Anterior cingulate cortex (tissue), 58 donors: ENCODE results near the gene ELAVL2.

ENCODE experiments used
- DNase-seq, 58 donors: peaks; one replicate each; lab custom pipeline; 2025; lab: John Stamatoyannopoulos, UW

The ELAVL2 gene

DNA sequence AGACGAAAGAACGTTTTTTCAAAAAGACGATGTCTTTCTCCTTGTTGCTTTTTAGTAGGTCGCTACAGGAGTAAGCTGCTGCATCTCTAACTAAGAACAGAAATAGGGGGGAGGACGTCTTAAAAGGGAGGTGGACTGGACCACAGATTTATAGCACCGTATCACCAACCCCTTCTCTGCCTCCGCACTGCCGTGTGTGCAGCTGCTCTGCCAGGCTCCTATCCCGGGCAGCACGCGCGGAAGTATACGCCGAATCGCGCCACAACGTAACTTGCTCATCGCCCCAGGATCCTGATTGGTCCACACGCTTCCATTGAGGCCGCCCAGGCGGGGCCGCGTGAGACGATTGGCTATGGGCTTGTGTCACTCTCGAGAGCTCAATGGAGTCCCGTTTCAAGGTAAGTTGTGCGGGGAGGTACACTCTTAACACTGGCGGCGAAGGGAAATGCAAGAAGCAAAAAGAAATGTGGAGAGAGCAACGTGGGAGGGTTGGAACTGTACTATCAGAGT lies at the start of gene ELAVL2:
ELAVL2 (minus strand) TSS at position 121 of the 510 bp plus-strand sequence. CDS start 64,006 bp downstream, outside the sequence.
- peak; percentile 31 to 99 (median 90) for DNase-seq

- no peak for DNase-seq
Measured at GRCh38 chr9:23858234-23858633, 32.2 kb upstream of the ELAVL2 start.

GRCh38 chr9:23855873-23856604 lies 30.0 kb upstream of the ELAVL2 start:
- no peak for DNase-seq

DNA sequence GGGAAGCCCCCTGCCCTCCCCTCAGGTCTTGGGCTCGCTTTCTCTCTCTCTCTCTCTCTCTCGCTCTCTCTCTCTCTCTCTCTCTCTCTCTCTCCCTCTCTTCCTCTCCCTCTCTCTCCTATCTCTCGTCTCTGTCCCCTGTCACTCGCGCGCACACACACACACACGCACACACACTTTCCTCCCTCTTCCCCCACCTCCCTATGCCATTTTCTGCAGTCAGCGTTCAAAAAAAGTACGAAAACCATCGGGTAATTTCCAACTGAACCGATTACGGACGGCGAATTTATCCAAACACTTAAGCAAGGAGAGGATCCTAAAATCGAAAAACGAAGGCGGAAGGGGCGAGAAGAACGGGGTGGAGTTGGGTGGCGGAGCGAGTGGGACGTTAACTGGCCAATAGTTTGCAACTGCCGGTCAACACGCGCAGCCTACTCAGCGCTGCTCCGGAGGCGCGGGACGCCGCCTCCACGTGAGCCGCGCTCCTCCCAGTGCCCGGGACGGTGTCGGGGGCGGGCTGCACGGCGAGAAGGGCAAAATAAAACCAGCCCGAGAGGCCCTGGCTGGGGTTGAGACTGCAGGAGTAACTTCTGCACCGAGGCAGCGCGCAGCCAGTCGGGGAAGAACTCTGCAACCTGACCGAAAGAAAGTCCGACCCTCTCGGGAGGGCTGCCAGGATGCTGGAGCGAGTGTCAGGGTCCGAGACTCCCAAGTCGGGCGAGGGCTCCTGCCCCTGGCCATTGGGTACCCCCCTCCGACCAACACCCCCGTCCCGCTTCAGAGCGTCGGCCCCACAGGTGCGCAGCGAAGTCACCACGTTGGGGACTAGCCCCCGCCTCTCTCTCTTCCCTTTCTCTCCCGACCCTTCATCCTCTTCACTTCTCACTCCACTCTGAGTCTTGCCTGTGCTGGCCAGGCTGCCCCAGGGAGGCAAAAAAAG lies 24.9 kb upstream of the ELAVL2 start:
- peak in 8 of 58 donors; percentile 1 to 26 (median 16) for DNase-seq

- DNase-seq, result peak in 5 of 58 donors; percentile 4 to 28 (median 5)
Measured at GRCh38 chr9:23850242-23850689, 24.2 kb upstream of the ELAVL2 start.

- no peak for DNase-seq
Measured at GRCh38 chr9:23849379-23850035, 23.5 kb upstream of the ELAVL2 start.

- DNase-seq, result no peak
Measured at GRCh38 chr9:23842565-23843129, 16.6 kb upstream of the ELAVL2 start.

DNA sequence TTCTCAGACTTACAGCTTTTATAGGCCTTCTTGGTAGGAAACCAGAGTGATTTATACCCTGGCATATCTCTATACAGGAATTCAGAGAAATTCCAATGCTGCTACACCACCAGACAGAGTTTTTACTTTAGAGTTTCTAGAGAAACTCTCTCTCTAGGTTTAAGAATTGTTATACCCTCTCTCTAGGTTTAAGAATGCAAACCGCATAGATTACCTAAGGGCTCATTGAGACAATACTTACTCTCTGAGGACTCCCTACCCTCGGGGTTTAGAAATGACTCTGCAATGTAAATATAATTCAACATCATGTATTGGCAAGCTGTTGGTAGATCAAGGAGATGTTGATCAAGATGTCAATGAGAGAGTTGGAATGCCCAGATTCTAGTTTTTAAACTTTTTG lies 15.3 kb upstream of the ELAVL2 start:
- DNase-seq, result no peak

DNA sequence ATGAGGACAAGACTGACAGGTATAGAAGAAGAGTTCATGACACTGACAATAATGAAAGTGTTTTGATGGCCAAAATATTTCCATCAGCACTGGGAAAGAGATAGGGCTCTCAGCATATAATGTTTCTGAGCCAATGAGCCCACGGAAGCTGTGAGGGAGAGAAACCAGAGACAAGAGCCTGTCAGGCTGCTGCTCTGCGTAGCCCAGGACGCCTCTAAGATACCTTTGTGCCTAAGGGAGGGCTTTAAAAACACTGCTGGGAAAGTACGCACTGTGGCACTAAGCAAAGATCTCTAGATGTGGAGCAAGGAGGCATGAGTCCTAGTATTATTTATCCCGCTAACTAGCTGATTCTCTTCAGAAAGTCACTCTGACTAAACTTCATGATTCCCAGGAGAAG lies 11.0 kb upstream of the ELAVL2 start:
- DNase-seq, result no peak

DNA sequence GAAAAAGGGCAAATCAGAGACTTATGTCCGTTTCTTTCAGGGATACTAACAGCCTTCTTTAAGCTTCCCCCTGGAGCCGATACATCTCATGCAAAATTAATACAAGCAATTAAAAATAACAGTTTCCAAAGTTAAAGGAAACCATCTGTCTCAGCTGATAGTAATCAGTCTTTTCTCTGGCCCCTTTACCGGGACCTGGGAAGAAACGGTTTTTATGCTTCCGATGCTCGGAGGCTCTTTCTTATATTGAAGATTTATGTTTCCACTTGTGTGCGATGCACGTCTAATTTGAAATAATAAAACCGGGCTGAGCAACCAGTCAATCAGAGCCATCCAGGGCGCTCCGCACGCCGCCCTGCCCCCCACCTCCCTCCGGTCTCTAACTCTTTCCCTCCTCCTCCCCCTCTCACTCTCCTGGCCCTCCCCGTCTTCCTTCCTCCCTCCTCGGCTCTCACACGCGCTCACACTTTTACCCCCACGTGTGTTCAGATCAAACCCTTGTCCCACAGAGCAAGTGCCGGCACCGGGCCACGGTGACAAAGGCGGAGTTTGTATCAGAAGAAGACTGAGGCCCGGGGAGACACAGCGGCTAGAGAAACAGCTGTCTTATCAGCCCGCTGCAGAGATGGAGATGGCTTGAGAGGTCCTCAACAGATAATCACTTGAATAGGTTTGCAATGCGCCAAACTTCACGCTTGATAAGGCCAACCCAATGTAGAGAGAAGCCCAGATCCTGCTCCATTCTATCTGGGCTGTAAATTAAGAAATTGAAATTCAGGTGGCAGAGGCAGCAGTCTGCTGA lies 5.1 kb upstream of the ELAVL2 start:
- peak in 3 of 58 donors; percentile 6 to 17 (median 13) for DNase-seq

DNA sequence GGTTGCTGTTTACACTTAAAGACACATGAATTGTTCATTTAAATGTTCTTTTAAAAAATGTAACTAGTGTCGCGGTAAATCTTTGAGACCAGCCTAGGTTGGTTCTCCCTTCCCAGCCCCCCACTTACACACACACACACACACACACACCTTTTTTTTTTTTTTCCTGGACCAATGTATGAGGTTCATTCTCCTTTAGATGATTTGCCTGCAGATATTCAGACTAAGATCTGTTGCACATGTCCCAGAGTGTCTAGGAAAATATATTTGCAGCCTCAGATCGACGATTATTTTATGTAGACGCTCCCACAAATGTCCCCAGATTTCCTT lies 4.4 kb upstream of the ELAVL2 start:
- no peak for DNase-seq

- no peak for DNase-seq
Measured at GRCh38 chr9:23829580-23830475, 3.8 kb upstream of the ELAVL2 start.

DNA sequence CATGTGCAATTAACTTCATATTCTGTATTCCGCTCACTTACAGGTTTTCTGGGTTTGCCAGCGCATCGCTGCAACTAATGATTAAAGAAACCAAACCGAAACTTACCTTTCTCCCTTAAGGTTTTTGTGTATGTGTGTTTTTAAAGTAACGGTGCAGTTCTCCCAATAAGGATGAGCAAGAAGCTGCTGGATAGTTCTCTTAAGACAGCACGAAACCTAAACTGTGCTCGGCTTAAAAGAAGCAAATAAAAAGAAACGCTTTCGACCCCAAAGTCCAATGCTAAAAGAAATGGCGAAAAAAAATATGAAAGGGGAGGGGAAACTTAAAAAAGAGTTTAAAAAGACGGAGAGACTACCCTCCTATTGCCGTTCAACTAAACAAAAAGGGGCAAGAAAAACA lies 340 bp downstream of the ELAVL2 start:
- no peak for DNase-seq

GRCh38 chr9:23824830-23825591 lies 1.0 kb downstream of the ELAVL2 start:
- peak in 12 of 58 donors; percentile 2 to 62 (median 24) for DNase-seq

- peak in 7 of 58 donors; percentile 2 to 43 (median 27) for DNase-seq
Measured at GRCh38 chr9:23823986-23824829, 1.8 kb downstream of the ELAVL2 start.

GRCh38 chr9:23823269-23823668 lies 2.8 kb downstream of the ELAVL2 start:
- DNase-seq, result no peak
